Suppressor macrophage treated with lipopolysaccharide for 1 hour (primary cell): ENCODE measurements around the gene FBP2.

ENCODE experiments used
- DNase-seq, 3 donors: peaks; one replicate each; pipeline ENCODE4 v3.0.0-alpha.2; 2020 to 2022

Gene FBP2

DNA sequence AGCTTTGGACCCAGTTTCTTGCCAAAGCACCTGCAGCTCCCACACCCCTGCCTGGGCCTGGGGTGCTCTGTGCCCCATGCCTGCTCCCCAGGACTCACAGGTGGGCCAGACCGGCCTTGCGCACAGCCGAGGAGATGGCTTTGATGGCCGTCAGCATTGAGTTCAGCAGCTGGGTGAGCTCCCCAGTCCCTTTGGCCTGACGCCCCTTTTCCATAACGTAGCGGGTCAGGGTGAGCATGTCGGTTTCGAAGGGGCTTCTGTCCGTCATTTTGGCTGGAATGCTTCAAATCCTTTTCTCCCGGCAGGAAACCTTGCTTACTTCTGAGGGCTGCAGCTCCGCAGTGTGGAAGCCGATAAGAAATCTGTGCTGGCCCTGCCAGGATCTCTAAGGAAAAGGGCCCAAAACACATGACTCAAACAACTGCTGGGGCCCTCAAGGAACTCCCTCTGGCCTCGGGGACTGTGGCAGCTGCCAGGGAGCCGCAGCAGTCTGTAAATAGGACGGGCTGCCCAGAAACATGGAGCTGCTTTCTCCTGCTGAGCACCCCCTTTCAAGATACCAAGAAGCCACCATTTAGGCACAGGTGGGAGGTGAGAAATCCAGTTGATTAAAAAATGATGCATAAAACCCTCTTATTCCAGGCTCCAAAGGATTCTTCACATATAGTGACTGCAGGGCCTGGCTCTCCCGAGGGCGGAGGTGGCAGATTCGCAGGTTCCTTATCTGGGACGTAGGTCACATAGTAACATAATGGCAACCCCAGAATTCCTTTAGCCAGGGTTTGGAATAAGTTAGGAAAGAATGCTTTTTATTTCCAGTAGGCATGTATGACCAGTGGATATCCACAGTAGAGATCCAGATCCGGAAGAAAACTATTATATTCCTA, at the start of gene FBP2:
FBP2 (minus strand) TSS at position 366 of the 887 bp plus-strand sequence; CDS start at position 268, 98 bp downstream.
- DNase-seq = no peak

DNA sequence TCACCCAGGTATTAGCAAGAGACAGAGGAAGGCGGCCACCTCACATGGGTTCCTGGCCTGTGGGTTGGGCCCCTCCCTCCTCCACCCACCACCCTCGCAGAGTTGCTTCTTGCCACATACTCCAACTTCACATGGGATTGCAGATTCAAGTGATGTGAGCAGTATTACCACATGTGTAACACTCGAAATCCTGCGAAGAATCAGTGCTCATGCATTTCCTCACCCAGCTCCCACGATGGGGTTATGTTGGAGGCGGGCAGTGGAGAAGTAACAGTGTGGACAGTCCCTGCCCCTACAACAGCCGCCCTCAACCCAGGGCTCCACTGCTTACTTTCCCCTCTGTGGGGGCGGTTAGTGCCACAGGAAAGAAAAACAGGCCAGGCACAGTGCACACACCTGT, 49.6 kb upstream of the FBP2 start:
- peak; percentile 87 to 92 (median 91) for DNase-seq

GRCh38 chr9:94642501-94642900, 48.9 kb upstream of the FBP2 start:
- no peak for DNase-seq

DNA sequence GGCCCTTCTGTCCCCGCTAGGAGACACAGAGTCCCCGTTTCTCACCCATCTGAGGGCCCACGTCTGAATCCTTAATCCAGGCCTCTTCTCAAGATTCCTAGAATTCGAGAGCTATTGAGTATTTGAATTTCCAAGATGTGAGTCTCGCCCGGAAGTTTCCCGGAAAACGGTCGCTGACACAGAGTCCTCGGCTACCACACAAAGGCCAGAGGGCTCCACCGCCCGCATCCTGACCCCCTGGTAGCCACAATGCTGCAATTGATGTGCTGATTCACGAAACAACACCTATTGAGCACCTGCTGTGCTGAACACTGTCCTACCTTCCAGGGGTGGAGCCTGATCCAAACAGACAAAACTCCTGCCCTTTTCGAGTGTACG, 46.4 kb upstream of the FBP2 start:
- DNase-seq = no peak

DNA sequence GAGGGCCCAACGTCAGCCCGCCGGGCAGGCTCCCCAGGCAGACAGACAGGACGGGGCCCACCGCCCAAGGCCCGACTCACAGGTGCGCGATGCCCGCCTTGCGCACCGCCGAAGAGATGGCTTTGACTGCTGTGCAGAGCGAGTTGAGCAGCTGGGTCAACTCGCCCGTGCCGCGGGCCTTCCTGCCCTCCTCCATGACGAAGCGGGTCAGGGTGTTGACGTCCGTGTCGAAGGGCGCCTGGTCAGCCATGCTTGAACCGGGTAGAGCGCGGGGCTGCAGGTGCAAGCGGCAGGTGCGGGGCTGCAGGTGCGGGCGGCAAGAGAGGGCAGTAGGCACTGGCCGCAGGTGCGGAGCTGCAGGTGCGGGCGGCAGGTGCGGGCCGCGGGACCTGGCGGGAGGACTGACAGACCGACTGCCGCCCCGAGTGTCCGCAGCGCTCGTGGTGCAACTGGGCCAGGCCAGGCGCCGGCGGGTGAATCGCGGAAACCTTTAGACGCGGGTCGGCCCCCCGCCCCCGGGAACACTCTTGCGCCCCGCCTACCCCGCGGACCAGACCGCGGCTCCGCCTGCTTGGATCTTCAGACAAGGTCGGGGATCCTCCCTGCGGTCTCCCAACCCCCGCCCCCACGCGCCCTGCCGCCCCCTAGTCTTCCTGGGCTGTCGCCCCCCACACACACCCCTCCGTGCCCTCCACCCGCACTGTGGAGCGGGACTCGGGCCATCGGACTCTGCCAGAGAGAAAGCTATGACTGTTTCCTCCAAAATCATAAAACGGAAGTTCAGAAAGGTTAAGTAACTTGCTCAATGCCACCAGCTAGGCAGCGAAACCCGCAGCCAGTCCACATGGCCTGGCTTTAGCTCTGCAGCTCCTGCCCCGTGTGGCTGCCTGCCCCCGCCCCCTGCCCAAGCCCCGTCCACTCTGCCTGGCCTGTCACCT, 45.7 kb upstream of the FBP2 start, which contains the start of gene FBP1:
FBP1 (minus strand) TSS at position 458 of the 938 bp plus-strand sequence; CDS start at position 250, 208 bp downstream.
- peak; percentile 84 to 87 (median 85) for DNase-seq

- DNase-seq = peak in 2 of 3 donors; percentile 32 to 38
These were observed 44.9 kb upstream of the FBP2 start for GRCh38 chr9:94638335-94639060.

DNA sequence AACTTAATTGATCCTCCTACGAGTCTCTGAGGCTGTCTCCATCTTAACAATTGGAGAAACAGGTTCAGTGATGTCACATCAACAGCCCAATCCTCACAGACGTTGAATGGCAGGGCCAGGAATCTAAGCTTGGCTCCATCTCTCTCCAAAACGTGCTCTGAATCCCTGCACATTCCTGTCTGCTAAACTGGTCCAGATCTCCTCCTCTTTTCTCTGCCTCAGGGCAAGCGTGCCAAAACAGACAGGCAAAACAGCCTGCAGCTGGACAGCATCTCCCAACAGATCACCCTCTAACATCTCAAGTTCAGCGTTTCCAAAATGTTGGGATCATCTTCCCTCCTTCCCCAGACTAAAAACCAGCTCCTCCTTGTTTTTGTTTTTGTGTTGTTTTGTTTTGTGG, 39.1 kb upstream of the FBP2 start:
- DNase-seq = no peak

GRCh38 chr9:94631599-94631998, 38.0 kb upstream of the FBP2 start:
- DNase-seq = no peak

DNA sequence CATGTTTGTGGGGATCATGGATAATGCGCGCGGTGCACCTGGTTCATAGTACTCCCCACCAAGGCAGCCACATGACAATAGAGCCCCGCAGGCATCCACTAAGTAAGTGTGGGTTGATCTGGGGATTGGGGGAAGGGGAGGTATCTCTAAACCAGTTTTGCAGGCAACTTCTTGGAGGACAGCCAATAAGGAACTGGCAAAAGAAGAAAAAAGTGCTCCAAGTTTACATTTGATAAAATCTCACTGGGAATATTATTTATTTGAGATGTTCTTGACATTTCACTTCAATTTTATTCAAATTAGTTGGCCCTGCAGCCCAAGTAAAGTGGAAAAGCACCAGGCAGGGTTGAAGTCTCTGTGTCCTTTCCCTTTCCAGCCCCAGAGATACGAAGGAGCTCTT, 37.2 kb upstream of the FBP2 start:
- no peak for DNase-seq

DNA sequence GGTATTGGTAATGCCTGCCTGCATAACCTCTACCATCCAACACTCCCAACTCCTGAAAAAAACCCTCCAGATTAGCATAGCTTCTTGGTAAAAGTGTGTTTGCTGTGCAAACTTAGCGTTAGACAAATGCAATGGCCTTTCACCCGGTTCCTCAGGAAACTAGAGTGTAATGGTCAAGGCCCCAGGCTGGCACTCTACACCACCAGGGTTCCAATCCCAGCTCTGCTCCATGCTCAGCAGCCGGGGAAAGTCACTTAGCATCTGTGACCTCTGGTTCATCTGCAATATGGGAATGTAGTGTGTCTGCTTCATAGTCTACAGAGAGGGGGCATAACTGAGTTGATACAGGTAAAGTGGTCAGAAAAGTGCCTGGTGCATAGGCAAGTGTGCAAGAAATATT, 36.7 kb upstream of the FBP2 start:
- no peak for DNase-seq

- no peak for DNase-seq
These were observed 33.7 kb upstream of the FBP2 start for GRCh38 chr9:94627287-94627686.

DNA sequence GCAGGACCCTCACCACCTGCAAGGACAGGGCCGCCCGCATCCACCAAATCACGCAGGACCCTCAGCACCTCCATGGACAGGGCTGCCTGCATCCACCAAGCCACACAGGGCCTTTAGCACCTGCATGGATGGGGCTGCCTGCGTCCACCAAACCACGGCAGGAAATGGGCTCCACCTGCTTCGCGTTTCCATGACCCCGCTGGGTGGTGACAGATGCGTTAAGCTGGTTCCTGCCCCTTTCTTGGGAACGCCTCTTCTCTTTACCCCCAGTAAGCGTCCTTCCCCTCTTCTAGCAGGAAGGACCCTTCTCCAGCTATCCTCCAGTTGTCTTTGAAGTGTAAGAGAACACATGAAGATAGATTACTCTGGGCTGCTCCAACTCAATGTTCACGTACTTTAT, 32.2 kb upstream of the FBP2 start:
- no peak for DNase-seq

DNA sequence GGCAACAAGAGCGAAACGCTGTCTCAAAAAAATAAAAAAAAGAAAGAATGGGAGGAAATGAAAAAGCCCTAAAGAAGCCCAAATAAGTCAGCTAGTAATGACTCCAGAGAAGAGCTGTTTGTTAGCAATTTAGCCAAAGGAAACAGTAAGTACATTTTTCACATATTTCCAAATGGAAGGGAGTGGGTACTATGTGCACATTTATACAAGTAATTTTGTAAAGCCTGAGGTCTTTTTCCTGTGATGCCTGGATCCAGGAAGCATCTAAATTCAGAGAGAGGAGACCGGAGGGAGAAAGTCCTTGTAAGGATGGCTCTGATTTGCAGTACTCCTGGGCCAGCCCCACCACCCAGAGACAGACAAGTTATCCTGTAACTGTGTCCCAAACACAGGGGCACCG, 31.0 kb upstream of the FBP2 start:
- no peak for DNase-seq

DNA sequence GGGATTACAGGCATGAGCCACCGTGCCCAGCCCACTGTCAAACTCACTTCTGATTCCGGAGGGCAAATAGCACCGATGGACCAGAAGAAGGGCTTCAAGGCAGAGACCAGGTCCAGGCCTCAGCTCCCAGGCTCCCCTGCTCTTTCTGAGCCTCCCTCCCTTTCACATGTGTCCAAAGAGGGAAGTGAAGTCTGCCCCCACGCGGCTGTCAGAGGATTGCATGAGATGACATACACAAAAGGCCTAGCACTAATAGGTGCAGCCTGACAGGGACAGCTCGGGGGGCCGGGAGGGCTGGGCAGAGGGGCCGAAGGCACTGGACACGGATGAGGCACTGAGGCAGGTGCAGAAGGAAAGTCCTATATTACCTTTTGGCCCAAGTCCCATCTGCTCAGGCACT, 29.6 kb upstream of the FBP2 start:
- DNase-seq = peak; percentile 56 to 69 (median 58)

DNA sequence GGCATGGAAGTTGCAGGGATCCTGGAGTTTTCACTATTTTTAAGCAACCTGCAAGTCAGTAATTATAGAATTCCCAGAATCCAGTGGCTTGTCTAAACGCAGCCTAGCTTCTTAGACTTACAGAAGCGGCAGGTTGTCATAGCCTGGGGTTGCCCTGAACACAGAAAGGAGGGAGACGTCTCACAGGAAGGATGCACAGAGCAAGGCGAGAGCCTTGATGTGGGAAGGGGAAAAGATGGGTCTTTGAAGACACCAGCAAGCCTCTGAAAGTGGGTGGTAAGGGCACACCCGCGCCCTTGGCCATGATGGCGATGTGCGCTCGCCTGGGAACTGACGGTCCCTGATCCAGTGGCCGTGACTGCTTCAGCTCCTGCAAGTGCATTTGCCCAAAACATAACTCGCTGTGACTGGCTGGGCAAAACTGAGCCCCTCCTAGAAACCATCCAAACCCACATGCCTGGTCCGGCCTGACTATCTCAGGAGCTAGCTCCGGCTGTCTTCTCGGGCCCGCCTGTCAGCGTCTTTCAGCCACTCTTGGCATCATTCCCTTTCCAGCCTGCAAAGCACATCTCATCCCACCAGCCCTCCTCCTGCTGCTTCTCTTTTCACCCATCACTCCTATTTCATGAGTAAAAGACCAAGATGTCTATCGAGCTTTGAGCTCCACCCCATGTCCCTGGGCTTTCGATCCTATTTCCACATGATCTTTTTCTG, 28.6 kb upstream of the FBP2 start:
- DNase-seq = no peak

GRCh38 chr9:94619026-94619425, 25.4 kb upstream of the FBP2 start:
- no peak for DNase-seq

GRCh38 chr9:94613003-94613402, 19.4 kb upstream of the FBP2 start:
- no peak for DNase-seq

DNA sequence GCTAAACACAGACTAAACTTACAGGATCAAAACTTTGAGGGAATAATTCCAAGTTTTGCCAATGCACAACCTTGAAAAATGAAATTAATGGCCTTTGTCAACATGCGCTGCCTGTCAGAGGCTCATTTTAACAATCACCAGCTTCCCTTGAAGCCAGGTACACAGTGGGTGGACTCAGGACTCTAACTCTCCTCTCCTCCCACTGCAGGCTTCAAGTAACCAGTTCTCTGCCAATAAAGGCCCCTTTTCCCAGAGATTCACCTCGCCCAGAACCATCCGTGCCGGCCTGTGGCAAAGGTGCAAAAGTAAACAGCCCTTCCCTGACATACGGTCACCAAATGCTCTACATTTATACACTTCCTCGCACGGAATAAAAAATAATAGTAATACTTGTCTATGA, 18.4 kb upstream of the FBP2 start:
- DNase-seq = no peak

- no peak for DNase-seq
These were observed 18.0 kb upstream of the FBP2 start for GRCh38 chr9:94611638-94612068.

- DNase-seq = no peak
These were observed 16.6 kb upstream of the FBP2 start for GRCh38 chr9:94610181-94610606.

DNA sequence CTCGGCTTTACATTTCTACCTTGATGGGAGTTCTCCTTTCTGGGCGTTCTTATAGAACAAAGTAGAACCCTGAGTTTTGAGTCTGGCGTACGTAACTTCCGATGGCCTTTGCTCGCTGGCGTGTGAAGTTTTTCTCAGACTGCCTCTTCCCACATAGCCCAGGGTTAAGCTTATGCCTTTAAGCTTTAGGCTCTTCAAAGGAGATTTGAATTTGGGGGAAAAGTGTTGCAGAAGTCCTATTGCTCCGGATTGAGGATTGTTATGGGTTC, 13.7 kb upstream of the FBP2 start:
- DNase-seq = no peak

DNA sequence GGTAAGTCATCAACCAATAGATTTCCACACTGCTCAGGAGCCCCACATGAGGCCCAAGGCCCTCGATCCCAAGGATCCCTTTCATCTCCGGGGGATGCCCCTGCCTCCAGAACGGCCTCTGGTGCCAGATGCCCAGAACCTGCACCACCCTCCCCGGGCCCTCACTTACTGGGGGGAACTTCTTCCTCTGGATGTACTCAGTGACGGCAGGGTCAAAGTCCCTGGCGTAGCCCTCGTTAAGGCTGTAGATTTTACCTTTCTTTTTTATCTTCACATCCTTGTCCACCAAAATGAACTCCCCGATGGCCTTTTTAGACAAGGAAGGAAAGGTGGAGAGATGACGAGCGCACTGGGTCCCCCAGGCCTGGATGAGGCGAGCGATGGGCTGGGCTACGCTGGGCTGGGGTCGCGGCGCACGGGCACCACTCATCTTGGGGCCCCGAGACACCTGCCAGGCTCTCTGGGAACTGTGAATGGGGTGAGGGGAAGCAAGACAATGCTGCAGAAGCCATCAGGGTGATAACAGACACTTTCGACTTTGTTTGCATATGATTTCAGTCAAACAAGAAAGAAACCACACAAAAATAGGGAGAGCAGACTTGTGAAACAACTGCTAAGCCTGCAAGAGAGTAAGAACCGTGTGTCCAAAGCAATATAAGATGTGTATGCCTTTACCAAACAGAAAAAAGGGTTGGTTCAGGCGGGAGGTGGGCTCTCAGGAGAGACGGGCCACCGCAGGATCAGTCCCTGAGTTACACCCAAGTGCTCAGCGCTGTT, 13.2 kb upstream of the FBP2 start:
- no peak for DNase-seq
